ENCODE results near the gene CRYGC. TPM values are rescaled to one million over a fixed set of nuclear protein-coding genes. Genes with fewer than 3 reads are reported as not detected.
"Not testable (repeated sequence)": the region's sequence is repeated elsewhere in the genome, so short reads cannot be mapped to it uniquely, and the experiment has no call there.

Gene CRYGC
- total and polyA plus RNA-seq, 7 donors: not detected

DNA sequence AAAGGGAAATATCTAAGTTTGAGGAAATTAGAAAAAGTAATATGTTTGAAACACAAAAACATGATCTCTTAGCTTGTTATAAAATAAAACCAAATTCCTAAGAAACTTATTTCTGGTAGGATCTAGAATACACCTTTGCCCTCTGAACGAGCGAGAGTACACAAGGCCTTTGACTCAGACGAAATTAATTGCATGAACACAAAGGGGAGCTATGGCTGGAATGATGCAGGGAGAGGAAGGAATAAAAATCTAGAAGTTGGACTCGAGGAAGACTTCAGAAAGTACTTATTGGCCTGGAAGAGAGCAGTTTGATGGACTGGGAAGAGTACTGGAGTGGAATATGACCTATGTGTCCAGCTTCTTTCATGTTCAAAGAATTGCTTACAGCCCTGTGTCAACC lies 4.4 kb downstream of the CRYGC start:
- 76 to 82% (median 78%) methylated on average over 4 of the region's 4 CpGs for WGBS, 3 donors
- TF ChIP-seq, protein P1, sequence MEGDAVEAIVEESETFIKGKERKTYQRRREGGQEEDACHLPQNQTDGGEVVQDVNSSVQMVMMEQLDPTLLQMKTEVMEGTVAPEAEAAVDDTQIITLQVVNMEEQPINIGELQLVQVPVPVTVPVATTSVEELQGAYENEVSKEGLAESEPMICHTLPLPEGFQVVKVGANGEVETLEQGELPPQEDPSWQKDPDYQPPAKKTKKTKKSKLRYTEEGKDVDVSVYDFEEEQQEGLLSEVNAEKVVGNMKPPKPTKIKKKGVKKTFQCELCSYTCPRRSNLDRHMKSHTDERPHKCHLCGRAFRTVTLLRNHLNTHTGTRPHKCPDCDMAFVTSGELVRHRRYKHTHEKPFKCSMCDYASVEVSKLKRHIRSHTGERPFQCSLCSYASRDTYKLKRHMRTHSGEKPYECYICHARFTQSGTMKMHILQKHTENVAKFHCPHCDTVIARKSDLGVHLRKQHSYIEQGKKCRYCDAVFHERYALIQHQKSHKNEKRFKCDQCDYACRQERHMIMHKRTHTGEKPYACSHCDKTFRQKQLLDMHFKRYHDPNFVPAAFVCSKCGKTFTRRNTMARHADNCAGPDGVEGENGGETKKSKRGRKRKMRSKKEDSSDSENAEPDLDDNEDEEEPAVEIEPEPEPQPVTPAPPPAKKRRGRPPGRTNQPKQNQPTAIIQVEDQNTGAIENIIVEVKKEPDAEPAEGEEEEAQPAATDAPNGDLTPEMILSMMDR (IDR thresholded peaks at IDR 0.05): no peak

DNA sequence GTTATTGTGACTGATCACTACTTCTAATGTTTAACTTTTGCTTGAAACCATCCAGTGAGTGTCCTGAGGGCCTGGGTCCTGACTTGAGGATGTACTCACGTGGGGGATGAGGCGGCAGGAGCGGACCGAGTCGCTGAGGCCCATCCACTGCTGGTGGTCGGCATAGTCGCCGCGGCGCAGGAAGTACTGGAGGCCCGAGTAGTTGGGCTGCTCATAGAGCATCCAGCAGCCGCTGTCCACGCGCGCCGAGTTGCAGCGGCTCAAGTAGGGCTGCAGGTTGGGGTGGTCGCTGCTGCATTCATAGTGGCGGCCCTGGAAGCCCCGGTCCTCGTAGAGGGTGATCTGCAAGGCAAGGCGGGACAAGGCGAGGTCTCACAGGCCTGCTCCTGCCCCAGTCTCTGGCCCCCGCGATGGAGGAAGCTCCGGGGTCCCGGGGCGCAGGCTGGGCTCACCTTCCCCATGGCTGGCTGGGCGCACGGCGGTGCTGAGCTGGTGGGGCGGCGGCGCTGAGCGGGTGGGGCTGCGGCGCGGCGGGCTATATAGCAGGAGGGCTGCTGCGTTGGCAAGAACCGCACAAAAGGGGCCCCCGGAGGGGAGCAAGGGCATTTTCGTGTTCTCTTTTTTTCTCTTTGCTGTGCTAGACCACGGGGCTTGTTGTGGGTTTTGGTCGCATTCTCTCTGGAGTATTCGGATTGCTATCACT lies 5.5 kb downstream of the CRYGC start, which contains the start of gene CRYGD:
Gene CRYGD (minus strand): TSS at position 512 of the 703 bp plus-strand sequence. CDS start 51 bp downstream, at position 461.
- peak within 1 kb of the TSS; percentile 18 for H3K4me3 ChIP-seq
- H3K36me3 ChIP-seq (ENCODE audit: insufficient read depth in 1 of 2, low read depth in 1 of 2); H3K9me3 ChIP-seq; H3K4me1 ChIP-seq; H3K27ac ChIP-seq; intact Hi-C loops (cut with DNase I); DNase-seq; ATAC-seq: not testable (repeated sequence)
- H3K27me3 ChIP-seq (ENCODE audit: insufficient read depth in 3 of 3, low read length in 2 of 3): peaks cover 0 to 29% (median 0%) of the 10 kb centered on the region in 3 donors
- WGBS, 3 donors: 5 to 9% (median 6%) methylated on average over 41 to 46 of the region's 46 CpGs

More for the DNA sequence above, 4.4 kb downstream of the CRYGC start:
- Histone ChIP-seq H3K27ac (no peak overlapping the region), H3K36me3 (ENCODE audit: insufficient read depth in 1 of 2, low read depth in 1 of 2) (no peaks in the 10 kb centered on the region), H3K27me3 (ENCODE audit: insufficient read depth in 3 of 3, low read length in 2 of 3) (peaks cover 0 to 29% (median 0%) of the 10 kb centered on the region in 3 donors), H3K9me3 (no peaks in the 10 kb centered on the region), H3K4me1 (no peaks in the 10 kb centered on the region), H3K4me3 (no peak overlapping the region)
- no peak for ATAC-seq
- intact Hi-C loops (cut with DNase I): no loop called here
- DNase-seq: no peak

DNA sequence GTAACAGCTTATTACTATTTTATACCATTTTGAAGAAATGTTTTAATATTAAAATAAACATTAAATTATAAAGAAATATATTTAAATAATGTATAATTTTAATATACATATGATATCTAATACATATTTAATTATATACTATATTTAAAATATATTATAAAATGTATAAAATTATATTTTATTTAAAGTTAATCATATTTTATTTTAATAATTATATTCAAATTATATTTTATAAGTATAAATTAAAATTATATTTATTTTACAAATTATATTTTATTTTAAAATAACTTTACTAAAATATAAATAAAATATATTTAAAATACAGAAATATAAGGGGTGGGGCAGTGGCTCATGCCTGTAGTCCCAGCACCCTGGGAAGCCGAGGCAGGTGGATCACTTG lies 7.4 kb downstream of the CRYGC start:
- peaks cover 0 to 24% (median 0%) of the 10 kb centered on the region in 3 donors for H3K27me3 ChIP-seq (ENCODE audit: insufficient read depth in 3 of 3, low read length in 2 of 3)
- H3K36me3 ChIP-seq (ENCODE audit: insufficient read depth in 1 of 2, low read depth in 1 of 2): no peaks in the 10 kb centered on the region
- no peaks in the 10 kb centered on the region for H3K4me1 ChIP-seq
- DNase-seq (no peak), ATAC-seq (no peak)
- TF ChIP-seq, protein P1 (IDR thresholded peaks at IDR 0.05): no peak
- no peaks in the 10 kb centered on the region for H3K9me3 ChIP-seq
- H3K4me3 ChIP-seq: no peak overlapping the region
- intact Hi-C loops (cut with DNase I): no loop called here
- no peak overlapping the region for H3K27ac ChIP-seq
- 90 to 97% (median 97%) methylated on average over 1 of the region's 1 CpG for WGBS, 3 donors

DNA sequence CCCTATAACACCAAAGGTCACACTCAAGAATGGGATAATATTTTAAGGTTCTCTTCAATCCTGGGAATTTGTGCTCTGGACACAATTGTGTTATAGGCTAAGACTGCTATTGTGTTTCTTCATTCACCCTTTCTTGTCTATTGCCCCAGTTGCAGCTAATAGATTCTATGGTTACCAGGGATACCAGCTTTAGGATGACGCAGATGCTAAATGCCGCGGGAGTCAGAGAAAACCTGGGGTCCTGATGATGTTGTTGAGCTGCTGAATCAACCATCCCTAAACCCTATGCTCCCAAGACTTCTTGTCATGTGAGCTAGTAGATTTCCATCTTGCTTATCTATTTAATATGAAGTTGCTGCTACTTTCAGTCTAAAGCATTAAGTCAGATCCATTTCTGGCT lies 10.7 kb downstream of the CRYGC start:
- H3K4me1 ChIP-seq: no peaks in the 10 kb centered on the region
- no peaks in the 10 kb centered on the region for H3K9me3 ChIP-seq
- ATAC-seq: no peak
- no peak overlapping the region for H3K4me3 ChIP-seq
- TF ChIP-seq, protein P1 (IDR thresholded peaks at IDR 0.05): no peak
- H3K27me3 ChIP-seq (ENCODE audit: insufficient read depth in 3 of 3, low read length in 2 of 3): peaks cover 0 to 14% (median 0%) of the 10 kb centered on the region in 3 donors
- WGBS, 3 donors: 89 to 93% (median 93%) methylated on average over 3 of the region's 3 CpGs
- no peak overlapping the region for H3K27ac ChIP-seq
- intact Hi-C loops (cut with DNase I): no loop called here
- H3K36me3 ChIP-seq (ENCODE audit: insufficient read depth in 1 of 2, low read depth in 1 of 2): no peaks in the 10 kb centered on the region
- no peak for DNase-seq

DNA sequence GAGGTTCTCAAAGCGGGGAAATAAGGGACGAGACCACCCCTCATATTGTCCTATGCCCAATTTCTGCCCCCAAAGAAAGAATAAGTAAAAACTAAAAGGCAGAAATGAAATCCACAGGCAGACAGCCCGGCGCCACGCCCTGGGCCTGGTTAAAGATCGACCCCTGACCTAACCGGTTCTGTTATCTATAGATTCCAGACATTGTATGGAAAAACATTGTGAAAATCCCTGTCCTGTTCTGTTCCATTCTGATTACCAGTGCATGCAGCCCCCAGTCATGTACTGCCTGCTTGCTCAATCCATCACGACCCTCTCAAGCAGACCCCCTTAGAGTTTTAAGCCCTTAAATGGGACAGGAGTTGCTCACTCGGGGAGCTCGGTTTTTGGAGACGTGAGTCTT lies 12.2 kb downstream of the CRYGC start:
- H3K4me1 ChIP-seq; H3K4me3 ChIP-seq; H3K9me3 ChIP-seq; intact Hi-C loops (cut with DNase I); DNase-seq; ATAC-seq; H3K36me3 ChIP-seq (ENCODE audit: insufficient read depth in 1 of 2, low read depth in 1 of 2); H3K27ac ChIP-seq: not testable (repeated sequence)
- H3K27me3 ChIP-seq (ENCODE audit: insufficient read depth in 3 of 3, low read length in 2 of 3): peaks cover 0 to 20% (median 2%) of the 10 kb centered on the region in 3 donors
- WGBS, 3 donors: 90 to 95% (median 91%) methylated on average over 11 of the region's 11 CpGs

Measured in psoas muscle (tissue), 8 donors.